ENCODE results near the gene ACSF2.

ACSF2 gene

GRCh38 chr17:50381260-50381815 lies 44.7 kb upstream of the ACSF2 start:
- Histone ChIP-seq H3F3A (ENCODE audit: insufficient read depth) (no peaks in the 10 kb centered on the region), H3K36me3 (ENCODE audit: low read length) (peaks cover 10% of the 10 kb centered on the region; the same call in 1 of the 2 replicates)
- TF ChIP-seq CTCF (IDR thresholded peaks at IDR 0.05; ENCODE audit: insufficient read depth, low read length, poor library complexity, severe bottlenecking), result no peak
- TF ChIP-seq EZH2phosphoT487 (conservative IDR thresholded peaks at IDR 0.05; ENCODE audit: low read length), result no peak

GRCh38 chr17:50381920-50382319 lies 44.1 kb upstream of the ACSF2 start:
- TF ChIP-seq CTCF (IDR thresholded peaks at IDR 0.05; ENCODE audit: insufficient read depth, low read length, poor library complexity, severe bottlenecking), result no peak
- no peak for TF ChIP-seq EZH2phosphoT487 (conservative IDR thresholded peaks at IDR 0.05; ENCODE audit: low read length)
- no peak overlapping the region for H2AFZ ChIP-seq (ENCODE audit: low read depth, low read length, severe bottlenecking)
- no peak overlapping the region for H3K4me2 ChIP-seq (ENCODE audit: low read depth, low read length, poor library complexity, severe bottlenecking)
- no peak overlapping the region for H3K27ac ChIP-seq (ENCODE audit: low read depth, low read length)
- H4K20me1 ChIP-seq (ENCODE audit: low read depth, low read length), result no peaks in the 10 kb centered on the region
- no peak overlapping the region for H3K9ac ChIP-seq (ENCODE audit: low read length)
- no peaks in the 10 kb centered on the region for H3F3A ChIP-seq (ENCODE audit: insufficient read depth)
- H3K36me3 ChIP-seq (ENCODE audit: low read length), result peaks cover 10% of the 10 kb centered on the region; the same call in 1 of the 2 replicates
- no peaks in the 10 kb centered on the region for H3K9me3 ChIP-seq (ENCODE audit: insufficient read depth, low read length)
- H3K27me3 ChIP-seq (ENCODE audit: low read length), result no peaks in the 10 kb centered on the region
- H3K4me3 ChIP-seq (ENCODE audit: insufficient read depth, low read length, poor library complexity, severe bottlenecking), result no peak overlapping the region
- no peaks in the 10 kb centered on the region for H3K9me2 ChIP-seq (replicated peaks; ENCODE audit: insufficient read depth, low read length)
- no peaks in the 10 kb centered on the region for H3K79me2 ChIP-seq (ENCODE audit: insufficient read depth, low read length)

More at GRCh38 chr17:50381260-50381815, 44.7 kb upstream of the ACSF2 start:
- no peak overlapping the region for H3K27ac ChIP-seq (ENCODE audit: low read depth, low read length)
- H3K9me3 ChIP-seq (ENCODE audit: insufficient read depth, low read length), result no peaks in the 10 kb centered on the region
- no peaks in the 10 kb centered on the region for H3K27me3 ChIP-seq (ENCODE audit: low read length)
- no peaks in the 10 kb centered on the region for H3K9me2 ChIP-seq (replicated peaks; ENCODE audit: insufficient read depth, low read length)
- no peaks in the 10 kb centered on the region for H4K20me1 ChIP-seq (ENCODE audit: low read depth, low read length)
- no peak overlapping the region for H2AFZ ChIP-seq (ENCODE audit: low read depth, low read length, severe bottlenecking)
- H3K79me2 ChIP-seq (ENCODE audit: insufficient read depth, low read length), result no peaks in the 10 kb centered on the region
- H3K4me2 ChIP-seq (ENCODE audit: low read depth, low read length, poor library complexity, severe bottlenecking), result no peak overlapping the region
- no peak overlapping the region for H3K9ac ChIP-seq (ENCODE audit: low read length)
- no peak overlapping the region for H3K4me3 ChIP-seq (ENCODE audit: insufficient read depth, low read length, poor library complexity, severe bottlenecking)

- Histone ChIP-seq H3F3A (ENCODE audit: insufficient read depth) (no peaks in the 10 kb centered on the region), H3K9me3 (ENCODE audit: insufficient read depth, low read length) (no peaks in the 10 kb centered on the region), H3K9ac (ENCODE audit: low read length) (no peak overlapping the region), H3K36me3 (ENCODE audit: low read length) (peaks cover 10% of the 10 kb centered on the region; the same call in 1 of the 2 replicates), H2AFZ (ENCODE audit: low read depth, low read length, severe bottlenecking) (no peak overlapping the region), H3K27ac (ENCODE audit: low read depth, low read length) (no peak overlapping the region), H4K20me1 (ENCODE audit: low read depth, low read length) (no peaks in the 10 kb centered on the region), H3K27me3 (ENCODE audit: low read length) (no peaks in the 10 kb centered on the region), H3K4me3 (ENCODE audit: insufficient read depth, low read length, poor library complexity, severe bottlenecking) (no peak overlapping the region), H3K4me2 (ENCODE audit: low read depth, low read length, poor library complexity, severe bottlenecking) (no peak overlapping the region), H3K79me2 (ENCODE audit: insufficient read depth, low read length) (no peaks in the 10 kb centered on the region), H3K9me2 (replicated peaks; ENCODE audit: insufficient read depth, low read length) (no peaks in the 10 kb centered on the region)
- TF ChIP-seq EZH2phosphoT487 (conservative IDR thresholded peaks at IDR 0.05; ENCODE audit: low read length) (no peak), CTCF (IDR thresholded peaks at IDR 0.05; ENCODE audit: insufficient read depth, low read length, poor library complexity, severe bottlenecking) (no peak)
Measured at GRCh38 chr17:50382931-50383330, 43.1 kb upstream of the ACSF2 start.

Measured in SU-DHL-6 (cell line).